ENCODE data around the gene ADPRHL1.

GRCh38 chr13:113417836-113418721 lies 35.2 kb downstream of the ADPRHL1 start:
- TF ChIP-seq CTCF (IDR thresholded peaks at IDR 0.05; ENCODE audit: low read depth, low read length, poor library complexity, severe bottlenecking) = no peak
- no peak for TF ChIP-seq EZH2phosphoT487 (IDR thresholded peaks at IDR 0.05; ENCODE audit: borderline replicate concordance, low read length)
